ACC112 (cell line): ENCODE results near the gene MAP4.

Experiments used
- H2AFZ ChIP-seq: fragments of 200-600 bp; sonication (generic); one replicate; pipeline ENCODE4 v1.6.0; 2017; ENCODE audit warnings: antibody characterized with exemption, low read length; ENCODE audit not compliant: unreplicated experiment
- H3K27ac ChIP-seq: fragments of 200-600 bp; sonication (generic); 2 replicates; pipeline ENCODE4 v1.5.1; 2014; ENCODE audit warnings: low read depth, mild to moderate bottlenecking, antibody characterized with exemption, low read length, moderate library complexity
- H3K27me3 ChIP-seq: fragments of 200-600 bp; sonication (generic); 2 replicates; pipeline ENCODE4 v1.6.1; 2014; ENCODE audit warnings: mild to moderate bottlenecking, antibody characterized with exemption, low read length, moderate library complexity, mixed read lengths; ENCODE audit not compliant: insufficient read depth
- H3K36me3 ChIP-seq: fragments of 200-600 bp; sonication (generic); 2 replicates; pipeline ENCODE4 v1.6.1; 2016; ENCODE audit warnings: mild to moderate bottlenecking, antibody characterized with exemption, low read length, moderate library complexity, mixed read lengths; ENCODE audit not compliant: insufficient read depth
- H3K4me1 ChIP-seq: fragments of 200-600 bp; sonication (generic); one replicate; pipeline ENCODE4 v1.6.1; 2016; ENCODE audit warnings: low read length, mixed read lengths; ENCODE audit not compliant: insufficient read depth, unreplicated experiment, control insufficient read depth
- H3K4me3 ChIP-seq: fragments of 200-600 bp; sonication (generic); 2 replicates; pipeline ENCODE4 v1.5.1; 2014; ENCODE audit warnings: mild to moderate bottlenecking, low read depth, low read length
- H3K79me2 ChIP-seq: fragments of 200-600 bp; sonication (generic); one replicate; pipeline ENCODE4 v1.6.0; 2016; ENCODE audit warnings: low read length; ENCODE audit not compliant: control insufficient read depth, unreplicated experiment, insufficient read depth

Gene MAP4

GRCh38 chr3:47865192-47865591 is 151.0 kb downstream of the MAP4 start:
- no peaks in the 10 kb centered on the region for H3K79me2 ChIP-seq
- H2AFZ ChIP-seq = no peak overlapping the region
- no peak overlapping the region for H3K4me3 ChIP-seq
- peaks cover 6% of the 10 kb centered on the region; the same call in 1 of the 2 replicates for H3K36me3 ChIP-seq
- H3K27me3 ChIP-seq = no peaks in the 10 kb centered on the region
- no peaks in the 10 kb centered on the region for H3K4me1 ChIP-seq
- no peak overlapping the region for H3K27ac ChIP-seq

GRCh38 chr3:47863391-47864128 is 152.7 kb downstream of the MAP4 start:
- Histone ChIP-seq H2AFZ (no peak overlapping the region), H3K27ac (no peak overlapping the region), H3K79me2 (no peaks in the 10 kb centered on the region), H3K4me1 (no peaks in the 10 kb centered on the region), H3K36me3 (peaks cover 6% of the 10 kb centered on the region; the same call in 1 of the 2 replicates), H3K4me3 (no peak overlapping the region), H3K27me3 (no peaks in the 10 kb centered on the region)

- H3K4me3 ChIP-seq = no peak overlapping the region
- no peaks in the 10 kb centered on the region for H3K79me2 ChIP-seq
- no peak overlapping the region for H2AFZ ChIP-seq
- H3K27ac ChIP-seq = no peak overlapping the region
- H3K27me3 ChIP-seq = no peaks in the 10 kb centered on the region
- H3K4me1 ChIP-seq = no peaks in the 10 kb centered on the region
- H3K36me3 ChIP-seq = 0 out of 2 replicates have a peak, but pooled peaks cover 4% of the 10 kb centered on the region
These were observed 156.1 kb downstream of the MAP4 start for GRCh38 chr3:47859956-47860605.

DNA sequence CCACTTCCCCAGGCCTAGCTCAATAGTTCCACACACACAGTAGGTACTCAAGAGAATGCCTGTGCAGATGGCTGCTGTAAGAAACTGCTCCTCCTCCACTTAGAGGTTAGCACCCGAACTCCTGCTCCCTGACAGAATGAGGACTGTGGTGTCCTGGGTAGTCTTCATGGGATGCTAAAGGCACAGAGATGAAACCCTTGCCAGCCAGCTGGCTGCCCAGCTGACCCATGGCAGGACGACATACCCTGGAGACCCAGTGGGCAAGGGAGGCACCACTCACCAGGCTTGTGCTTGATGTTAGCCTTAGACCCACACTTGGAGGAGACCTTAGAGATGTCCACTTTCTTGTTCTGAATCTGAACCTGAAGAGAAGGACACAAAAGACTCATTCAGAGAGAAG is 159.1 kb downstream of the MAP4 start:
- Histone ChIP-seq H3K79me2 (no peaks in the 10 kb centered on the region), H3K27me3 (no peaks in the 10 kb centered on the region), H2AFZ (no peak overlapping the region), H3K4me3 (no peak overlapping the region), H3K36me3 (0 out of 2 replicates have a peak, but pooled peaks cover 4% of the 10 kb centered on the region), H3K4me1 (no peaks in the 10 kb centered on the region), H3K27ac (no peak overlapping the region)

DNA sequence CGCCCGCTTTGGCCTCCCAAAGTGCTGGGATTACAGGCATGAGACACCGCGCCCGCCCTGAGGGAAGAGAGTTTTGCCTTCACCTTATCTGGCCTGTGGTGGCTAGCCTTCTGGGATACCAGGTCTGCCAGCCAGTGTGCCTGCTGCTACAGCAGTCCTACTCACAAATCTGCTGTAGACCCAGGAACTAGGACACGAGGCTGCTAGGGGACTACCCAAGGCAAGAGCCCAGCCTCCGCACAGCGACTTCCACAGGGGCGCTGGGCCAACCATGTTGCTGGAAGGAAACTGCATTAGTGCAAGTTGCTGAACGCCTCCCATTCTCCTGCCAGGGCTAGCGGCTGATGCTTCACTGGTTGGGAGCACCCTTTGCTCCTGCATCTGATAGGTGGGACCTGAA is 159.5 kb downstream of the MAP4 start:
- Histone ChIP-seq H3K4me1 (no peaks in the 10 kb centered on the region), H2AFZ (no peak overlapping the region), H3K4me3 (no peak overlapping the region), H3K36me3 (0 out of 2 replicates have a peak, but pooled peaks cover 4% of the 10 kb centered on the region), H3K27ac (no peak overlapping the region), H3K27me3 (no peaks in the 10 kb centered on the region), H3K79me2 (no peaks in the 10 kb centered on the region)

GRCh38 chr3:47855461-47856383 is 160.5 kb downstream of the MAP4 start:
- H3K27me3 ChIP-seq = no peaks in the 10 kb centered on the region
- H3K36me3 ChIP-seq = 0 out of 2 replicates have a peak, but pooled peaks cover 4% of the 10 kb centered on the region
- H3K4me1 ChIP-seq = no peaks in the 10 kb centered on the region
- H3K27ac ChIP-seq = no peak overlapping the region
- no peak overlapping the region for H2AFZ ChIP-seq
- no peak overlapping the region for H3K4me3 ChIP-seq
- no peaks in the 10 kb centered on the region for H3K79me2 ChIP-seq

- H2AFZ ChIP-seq = no peak overlapping the region
- H3K36me3 ChIP-seq = 0 out of 2 replicates have a peak, but pooled peaks cover 4% of the 10 kb centered on the region
- H3K4me3 ChIP-seq = no peak overlapping the region
- H3K4me1 ChIP-seq = no peaks in the 10 kb centered on the region
- H3K27me3 ChIP-seq = no peaks in the 10 kb centered on the region
- no peak overlapping the region for H3K27ac ChIP-seq
- H3K79me2 ChIP-seq = no peaks in the 10 kb centered on the region
These were observed 161.3 kb downstream of the MAP4 start for GRCh38 chr3:47854720-47855455.

DNA sequence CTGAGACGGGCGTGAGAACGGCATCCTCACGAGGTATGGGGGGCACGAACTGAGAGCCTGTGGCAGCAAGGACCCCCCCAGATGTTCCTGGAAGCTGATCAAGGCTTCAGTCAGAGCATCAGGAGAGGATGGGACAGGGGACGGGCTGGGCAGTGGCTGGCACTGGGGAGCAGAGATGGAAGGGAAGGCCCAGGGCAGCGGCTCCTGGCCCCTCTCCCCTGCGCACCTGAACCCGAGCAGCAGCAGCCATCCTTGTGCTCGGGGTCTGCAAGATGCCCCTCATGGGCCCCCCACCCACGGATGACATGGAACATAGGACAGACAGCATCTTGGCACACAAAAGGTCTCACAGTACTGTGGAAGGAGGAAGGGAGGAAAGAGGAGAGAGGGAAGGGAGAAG is 161.9 kb downstream of the MAP4 start:
- H3K4me3 ChIP-seq = no peak overlapping the region
- H3K27ac ChIP-seq = no peak overlapping the region
- no peaks in the 10 kb centered on the region for H3K4me1 ChIP-seq
- H3K27me3 ChIP-seq = no peaks in the 10 kb centered on the region
- H3K79me2 ChIP-seq = no peaks in the 10 kb centered on the region
- 0 out of 2 replicates have a peak, but pooled peaks cover 4% of the 10 kb centered on the region for H3K36me3 ChIP-seq
- no peak overlapping the region for H2AFZ ChIP-seq

DNA sequence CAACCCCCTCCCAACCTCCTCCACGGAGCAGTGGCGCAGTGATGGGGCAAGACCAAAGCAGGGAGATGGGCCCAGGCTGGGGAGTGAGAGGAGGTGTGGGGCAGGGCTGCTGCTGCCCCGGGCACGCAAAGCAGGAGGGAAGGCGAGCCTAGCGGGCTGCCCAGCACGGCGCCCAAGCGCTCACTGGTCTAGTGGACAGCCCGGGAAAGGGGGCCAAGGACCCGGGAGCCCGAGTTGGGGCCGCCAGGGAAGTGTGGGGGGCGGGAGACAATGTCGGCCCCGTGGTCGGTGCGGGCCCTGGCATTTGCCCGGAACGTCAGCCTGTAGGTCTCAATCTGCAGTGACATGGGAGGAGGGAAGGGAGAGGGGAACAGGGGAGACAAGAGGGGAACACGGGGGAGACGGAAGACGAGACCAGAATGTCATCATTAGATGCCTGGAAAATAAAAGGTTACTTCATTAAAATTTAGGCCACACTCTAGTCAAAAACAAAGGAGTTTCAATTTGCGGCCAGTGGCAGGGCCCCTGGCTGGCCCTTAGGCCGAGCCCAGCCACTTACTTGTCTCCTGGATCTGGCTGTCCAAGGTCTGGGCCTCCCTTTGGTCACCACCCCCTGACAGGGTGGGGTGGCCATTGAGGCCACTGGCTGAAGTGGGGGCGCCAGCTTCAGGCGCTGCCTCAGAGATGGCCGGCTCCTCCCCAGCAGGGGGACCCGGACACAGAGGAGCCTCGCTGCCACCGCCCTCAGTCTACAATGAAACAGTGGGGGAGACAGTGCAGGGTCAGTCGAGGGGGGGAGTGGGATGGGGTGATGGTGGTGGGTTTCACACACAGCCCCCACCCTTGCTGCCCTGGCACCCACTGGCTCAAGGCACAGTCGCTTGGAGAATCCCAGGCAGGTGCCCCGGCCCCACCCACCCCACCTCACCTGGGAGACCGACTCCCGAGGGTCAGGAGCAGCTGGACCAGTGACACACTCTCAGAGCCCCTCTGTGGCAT is 163.3 kb downstream of the MAP4 start:
- no peaks in the 10 kb centered on the region for H3K27me3 ChIP-seq
- H2AFZ ChIP-seq = no peak overlapping the region
- no peak overlapping the region for H3K4me3 ChIP-seq
- H3K27ac ChIP-seq = no peak overlapping the region
- peaks cover 7% of the 10 kb centered on the region; the same call in 1 of the 2 replicates for H3K36me3 ChIP-seq
- no peaks in the 10 kb centered on the region for H3K79me2 ChIP-seq
- H3K4me1 ChIP-seq = no peaks in the 10 kb centered on the region
